GM19025 (cell line): Measurements from ENCODE around the gene TRA2B.

Source experiments
- ATAC-seq: cut with Tn5 transposase; IDR thresholded peaks from one replicate; pipeline ENCODE4 v1.9.1; 2021; ENCODE audit warnings: mild to moderate bottlenecking, low read depth, moderate library complexity; ENCODE audit not compliant: unreplicated experiment

The TRA2B gene

GRCh38 chr3:185956244-185956643 lies 18.4 kb upstream of the TRA2B start:
- no peak for ATAC-seq

- no peak for ATAC-seq
These were observed 16.5 kb upstream of the TRA2B start for GRCh38 chr3:185954366-185954723.

- no peak for ATAC-seq
These were observed 12.9 kb upstream of the TRA2B start for GRCh38 chr3:185950728-185951127.

- ATAC-seq: no peak
These were observed 11.7 kb upstream of the TRA2B start for GRCh38 chr3:185949515-185949914.

GRCh38 chr3:185948292-185948691 lies 10.5 kb upstream of the TRA2B start:
- ATAC-seq: no peak

GRCh38 chr3:185943760-185944106 lies 5.9 kb upstream of the TRA2B start:
- ATAC-seq: peak; percentile 10

GRCh38 chr3:185942907-185943759 lies 5.3 kb upstream of the TRA2B start:
- peak; percentile 95 for ATAC-seq

- no peak for ATAC-seq
These were observed 4.6 kb upstream of the TRA2B start for GRCh38 chr3:185942396-185942795.

GRCh38 chr3:185940951-185941350 lies 3.1 kb upstream of the TRA2B start:
- no peak for ATAC-seq

DNA sequence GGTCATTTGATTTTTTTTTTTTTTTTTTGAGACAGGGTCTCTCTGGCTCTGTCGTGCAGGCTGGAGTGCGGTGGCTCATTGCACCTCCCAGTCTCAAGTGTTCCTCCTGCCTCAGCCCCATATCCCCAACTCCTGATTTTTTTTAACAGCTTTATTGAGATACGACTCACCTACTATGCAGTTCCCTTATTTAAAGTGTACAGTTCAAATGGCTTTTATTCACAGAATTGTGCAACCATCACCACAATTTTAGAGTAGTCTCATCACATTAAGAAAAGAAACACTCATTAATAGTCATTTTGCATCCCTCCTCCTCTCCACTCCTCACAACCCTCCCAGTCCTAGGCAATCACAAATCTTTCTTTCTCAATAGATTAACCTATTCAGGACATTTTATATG lies 1.9 kb upstream of the TRA2B start:
- no peak for ATAC-seq

- ATAC-seq: peak; percentile 38
These were observed 763 bp downstream of the TRA2B start for GRCh38 chr3:185936814-185937688.

GRCh38 chr3:185936273-185936629 lies 1.6 kb downstream of the TRA2B start:
- no peak for ATAC-seq

DNA sequence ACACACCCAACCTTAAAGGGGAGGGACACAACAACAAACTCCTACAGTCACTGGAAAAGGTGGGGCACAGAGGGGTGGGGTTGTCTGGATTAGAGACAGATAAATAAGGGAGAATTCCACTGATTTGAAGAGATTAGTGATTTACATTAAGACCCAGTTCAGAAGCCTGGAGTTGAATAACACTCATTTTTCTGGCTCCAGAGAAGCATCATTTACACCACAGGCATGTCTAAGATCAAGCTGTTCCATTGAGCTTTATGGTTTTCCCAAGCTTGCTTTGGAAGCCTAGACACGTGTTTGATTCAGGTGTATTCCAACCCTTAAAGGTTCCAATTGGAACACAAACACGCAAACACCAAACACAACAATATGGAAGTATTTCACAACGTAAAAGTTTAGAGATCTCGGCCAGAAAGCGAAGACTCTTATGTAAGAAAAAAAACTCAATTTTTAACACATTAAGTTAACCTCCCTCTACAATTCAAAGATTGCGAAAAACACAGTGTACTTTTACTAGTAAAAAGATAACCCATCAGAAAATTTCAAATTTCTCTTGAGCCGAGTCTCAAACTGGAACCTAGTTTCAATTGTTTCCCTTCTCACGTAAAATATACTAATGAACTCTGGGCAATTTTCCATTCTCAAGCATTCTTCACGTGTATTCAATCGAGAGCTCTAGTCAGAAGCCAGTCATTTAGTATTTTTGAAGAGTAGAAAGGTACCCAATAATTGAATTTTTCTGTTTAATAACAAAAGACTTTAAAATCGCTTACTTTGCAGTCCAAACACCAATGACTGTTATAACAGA lies 2.1 kb downstream of the TRA2B start:
- ATAC-seq: no peak

DNA sequence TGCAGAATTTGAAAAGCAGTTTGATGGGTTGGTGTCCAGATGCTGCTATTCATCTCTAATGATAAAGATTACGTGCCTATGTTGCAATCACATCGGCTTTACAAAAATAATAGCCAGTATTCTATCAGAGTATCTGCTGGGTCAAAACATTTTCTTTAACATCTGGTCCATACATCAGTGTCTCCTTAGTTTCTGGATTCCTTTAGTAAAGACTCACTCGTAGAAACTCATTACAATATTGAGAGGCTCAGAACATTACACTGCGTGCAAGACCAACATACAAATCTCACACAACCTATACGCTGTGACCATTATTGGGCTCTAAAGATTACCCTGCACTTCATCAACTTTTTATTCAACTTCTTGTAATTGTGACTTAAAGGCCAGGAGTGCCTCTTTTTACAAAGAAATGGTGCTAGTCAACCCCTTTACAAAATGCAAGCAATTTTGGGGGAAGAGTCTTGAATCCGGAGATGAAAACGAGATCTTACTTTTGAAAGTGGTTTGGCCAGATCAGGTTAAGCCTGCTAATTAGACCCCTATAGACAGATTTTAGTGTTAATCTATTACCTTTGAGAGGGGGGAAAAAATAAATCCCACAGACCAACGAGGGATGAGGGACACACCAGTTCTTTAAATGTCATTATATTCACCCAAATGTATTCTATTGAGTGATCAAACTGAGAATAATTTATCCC lies 2.9 kb downstream of the TRA2B start:
- ATAC-seq: no peak

DNA sequence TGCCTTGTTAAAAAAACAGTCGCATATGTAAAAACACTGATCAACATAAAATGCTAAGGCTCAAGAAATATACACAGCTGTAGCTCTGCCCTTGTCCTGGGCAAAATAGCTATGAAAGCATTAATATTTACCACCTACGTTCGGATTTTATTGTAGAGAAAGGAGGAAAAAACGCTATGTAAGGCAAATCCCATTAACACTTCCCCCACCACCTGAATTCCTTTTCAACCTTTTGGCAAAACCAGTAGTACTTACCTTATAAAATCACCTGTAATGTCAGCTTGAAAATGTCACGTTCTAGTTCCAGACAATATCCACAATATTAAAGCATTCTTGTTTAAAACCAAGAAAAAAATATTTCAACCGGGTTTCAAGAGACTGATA lies 3.6 kb downstream of the TRA2B start:
- ATAC-seq: no peak

- no peak for ATAC-seq
These were observed 4.2 kb downstream of the TRA2B start for GRCh38 chr3:185933374-185934173.

DNA sequence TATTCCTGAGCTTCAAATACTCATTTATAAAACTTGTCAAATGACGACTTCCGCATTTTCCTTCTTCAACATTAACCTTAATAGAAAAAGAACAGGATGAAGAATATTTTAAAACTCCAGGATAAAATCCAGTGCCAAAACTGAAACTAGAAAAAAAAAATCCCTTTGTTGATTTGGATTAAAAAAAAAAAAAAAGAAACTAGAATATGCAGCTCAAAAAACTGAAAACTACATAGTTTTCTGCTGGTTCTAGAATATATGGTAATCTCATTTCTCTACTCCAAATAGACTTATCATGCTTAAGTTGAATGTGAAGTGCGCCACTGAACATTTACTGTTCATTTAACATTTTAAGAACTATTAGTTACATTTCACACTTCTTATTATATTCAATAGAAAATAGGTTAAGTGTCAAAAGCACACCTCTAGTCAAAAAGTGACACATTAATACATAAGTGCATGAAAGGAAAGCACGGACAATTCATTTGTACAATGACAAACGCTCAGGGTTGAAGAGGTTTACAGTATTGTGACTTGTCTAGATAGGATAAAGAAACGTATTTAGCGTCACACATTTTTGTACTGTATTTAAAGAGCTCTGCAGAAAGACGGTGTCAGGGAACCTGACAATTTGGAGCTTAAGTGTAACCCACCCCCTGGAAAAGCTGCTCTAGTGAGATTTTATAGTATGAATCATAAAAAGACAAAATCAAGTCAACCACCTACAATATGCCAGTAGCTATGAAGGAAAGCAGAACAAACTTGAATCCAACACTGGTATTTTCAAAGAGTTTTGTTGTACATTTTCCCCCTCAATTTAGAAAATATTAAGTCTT lies 5.8 kb downstream of the TRA2B start:
- ATAC-seq: no peak

DNA sequence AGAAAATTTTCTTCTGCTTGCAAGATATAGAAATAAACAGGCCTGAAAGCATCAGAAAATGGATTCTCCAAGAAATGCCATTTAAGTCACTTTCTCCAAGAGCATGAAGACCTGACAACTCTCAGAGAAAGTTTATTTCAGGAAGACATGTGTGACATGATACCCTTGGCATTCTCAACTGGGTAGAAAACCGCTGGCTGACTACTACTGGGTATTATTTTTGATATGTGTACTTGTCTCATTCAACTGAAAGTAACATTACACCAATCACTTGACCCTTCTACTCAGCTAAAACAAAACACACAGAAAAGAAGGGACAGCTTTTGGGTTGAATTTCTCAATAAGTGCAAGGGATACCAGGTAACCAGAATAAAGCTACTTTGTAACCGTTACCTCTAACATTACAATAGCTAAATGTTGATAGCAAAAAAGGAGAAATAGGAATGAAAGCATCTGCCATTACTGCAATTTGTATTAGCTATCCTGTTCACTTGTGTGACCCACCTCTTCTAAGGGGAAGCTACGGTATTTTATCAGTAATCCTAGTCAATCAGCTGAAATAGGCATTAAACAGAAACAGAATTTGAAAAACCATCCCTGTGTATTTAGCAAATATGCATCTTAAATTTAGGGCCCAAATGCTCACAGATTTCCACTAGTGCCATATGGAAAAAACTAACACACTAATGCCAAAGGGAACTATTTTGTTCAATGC lies 7.3 kb downstream of the TRA2B start:
- ATAC-seq: no peak
